ENCODE data around the gene SHISA9.

Gene SHISA9

DNA sequence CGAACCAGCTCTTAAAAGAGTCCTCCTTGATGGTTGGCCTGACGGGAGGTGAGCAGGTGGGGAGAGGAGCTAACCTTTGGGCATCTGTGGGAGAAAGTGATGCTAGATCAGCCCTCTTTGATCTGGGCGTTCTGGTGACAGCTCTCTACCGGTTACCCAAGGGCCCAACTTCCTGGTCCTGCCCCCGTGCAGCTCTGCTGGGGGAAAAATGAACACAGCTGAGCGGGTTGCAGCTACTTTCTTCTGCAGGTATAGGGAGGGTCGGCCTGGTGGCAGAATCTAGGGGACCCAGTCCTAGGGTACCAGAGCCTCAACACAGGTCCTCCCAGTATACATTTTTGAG lies 2.9 kb downstream of the SHISA9 start:
- no peak for DNase-seq (ENCODE audit: low read depth)
- no peak for TF ChIP-seq MYC (IDR thresholded peaks at IDR 0.05; ENCODE audit: low read depth, low read length)
- no peak for TF ChIP-seq POLR2A (IDR thresholded peaks at IDR 0.05; ENCODE audit: extremely low read depth, insufficient read length)
- TF ChIP-seq, protein P1, sequence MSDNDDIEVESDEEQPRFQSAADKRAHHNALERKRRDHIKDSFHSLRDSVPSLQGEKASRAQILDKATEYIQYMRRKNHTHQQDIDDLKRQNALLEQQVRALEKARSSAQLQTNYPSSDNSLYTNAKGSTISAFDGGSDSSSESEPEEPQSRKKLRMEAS (IDR thresholded peaks at IDR 0.05; ENCODE audit: low read depth, low read length) = no peak
- TF ChIP-seq, protein P2, sequence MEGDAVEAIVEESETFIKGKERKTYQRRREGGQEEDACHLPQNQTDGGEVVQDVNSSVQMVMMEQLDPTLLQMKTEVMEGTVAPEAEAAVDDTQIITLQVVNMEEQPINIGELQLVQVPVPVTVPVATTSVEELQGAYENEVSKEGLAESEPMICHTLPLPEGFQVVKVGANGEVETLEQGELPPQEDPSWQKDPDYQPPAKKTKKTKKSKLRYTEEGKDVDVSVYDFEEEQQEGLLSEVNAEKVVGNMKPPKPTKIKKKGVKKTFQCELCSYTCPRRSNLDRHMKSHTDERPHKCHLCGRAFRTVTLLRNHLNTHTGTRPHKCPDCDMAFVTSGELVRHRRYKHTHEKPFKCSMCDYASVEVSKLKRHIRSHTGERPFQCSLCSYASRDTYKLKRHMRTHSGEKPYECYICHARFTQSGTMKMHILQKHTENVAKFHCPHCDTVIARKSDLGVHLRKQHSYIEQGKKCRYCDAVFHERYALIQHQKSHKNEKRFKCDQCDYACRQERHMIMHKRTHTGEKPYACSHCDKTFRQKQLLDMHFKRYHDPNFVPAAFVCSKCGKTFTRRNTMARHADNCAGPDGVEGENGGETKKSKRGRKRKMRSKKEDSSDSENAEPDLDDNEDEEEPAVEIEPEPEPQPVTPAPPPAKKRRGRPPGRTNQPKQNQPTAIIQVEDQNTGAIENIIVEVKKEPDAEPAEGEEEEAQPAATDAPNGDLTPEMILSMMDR (IDR thresholded peaks at IDR 0.05; ENCODE audit: low read depth, low read length) = no peak
- H3K4me3 ChIP-seq (ENCODE audit: low read depth, low read length) = no peak overlapping the region

- TF ChIP-seq, protein P2 (IDR thresholded peaks at IDR 0.05; ENCODE audit: low read depth, low read length) = no peak
- TF ChIP-seq, protein P1 (IDR thresholded peaks at IDR 0.05; ENCODE audit: low read depth, low read length) = no peak
- TF ChIP-seq MYC (IDR thresholded peaks at IDR 0.05; ENCODE audit: low read depth, low read length) = no peak
- TF ChIP-seq POLR2A (IDR thresholded peaks at IDR 0.05; ENCODE audit: extremely low read depth, insufficient read length) = no peak
- no peak overlapping the region for H3K4me3 ChIP-seq (ENCODE audit: low read depth, low read length)
- no peak for DNase-seq (ENCODE audit: low read depth)
These were observed 4.9 kb downstream of the SHISA9 start for GRCh38 chr16:12906271-12906670.

GRCh38 chr16:12906765-12907516 lies 5.5 kb downstream of the SHISA9 start:
- no peak overlapping the region for H3K4me3 ChIP-seq (ENCODE audit: low read depth, low read length)
- no peak for DNase-seq (ENCODE audit: low read depth)
- TF ChIP-seq, protein P2 (IDR thresholded peaks at IDR 0.05; ENCODE audit: low read depth, low read length) = no peak
- TF ChIP-seq POLR2A (IDR thresholded peaks at IDR 0.05; ENCODE audit: extremely low read depth, insufficient read length) = no peak
- TF ChIP-seq, protein P1 (IDR thresholded peaks at IDR 0.05; ENCODE audit: low read depth, low read length) = no peak
- TF ChIP-seq MYC (IDR thresholded peaks at IDR 0.05; ENCODE audit: low read depth, low read length) = no peak

- TF ChIP-seq, protein P2 (IDR thresholded peaks at IDR 0.05; ENCODE audit: low read depth, low read length) = peak; percentile 25
- no peak for TF ChIP-seq MYC (IDR thresholded peaks at IDR 0.05; ENCODE audit: low read depth, low read length)
- no peak overlapping the region for H3K4me3 ChIP-seq (ENCODE audit: low read depth, low read length)
- peak; percentile 15 for DNase-seq (ENCODE audit: low read depth)
These were observed 6.4 kb downstream of the SHISA9 start for GRCh38 chr16:12907670-12908233.

DNA sequence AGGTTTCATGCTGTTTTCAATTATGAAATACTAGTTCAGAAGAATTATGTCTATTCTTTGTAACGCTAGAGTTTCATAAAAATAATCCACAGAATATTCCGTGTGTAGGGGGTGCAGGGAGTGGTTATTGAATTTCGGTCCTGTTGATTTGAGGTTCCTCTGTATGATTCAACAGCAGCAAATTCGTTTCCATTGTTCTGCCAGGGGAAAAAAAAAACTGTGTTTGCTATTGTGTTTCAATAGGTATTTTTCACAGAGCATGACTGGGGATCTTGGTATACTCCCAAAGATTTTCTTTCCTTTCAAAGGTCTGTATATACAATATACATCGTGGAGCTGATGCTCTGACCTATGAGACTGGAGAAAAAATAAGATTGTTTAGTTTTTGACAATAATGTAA lies 15.8 kb downstream of the SHISA9 start:
- no peak for DNase-seq (ENCODE audit: low read depth)
- no peak overlapping the region for H3K4me3 ChIP-seq (ENCODE audit: low read depth, low read length)
- TF ChIP-seq, protein P2 (IDR thresholded peaks at IDR 0.05; ENCODE audit: low read depth, low read length) = no peak
- TF ChIP-seq POLR2A (IDR thresholded peaks at IDR 0.05; ENCODE audit: extremely low read depth, insufficient read length) (no peak), MYC (IDR thresholded peaks at IDR 0.05; ENCODE audit: low read depth, low read length) (no peak)
- TF ChIP-seq, protein P1 (IDR thresholded peaks at IDR 0.05; ENCODE audit: low read depth, low read length) = no peak

Measured in NB4 (cell line).